CD1c-positive myeloid dendritic cell (primary cell): ENCODE results near the gene RANBP10.
"Not testable (repeated sequence)": the region's sequence is repeated elsewhere in the genome, so short reads cannot be mapped to it uniquely, and the experiment has no call there.

Experiments
- DNase-seq: peaks from one replicate; pipeline ENCODE4 v3.0.0-alpha.2; 2016; ENCODE audit errors: extremely low spot score

The RANBP10 gene

DNA sequence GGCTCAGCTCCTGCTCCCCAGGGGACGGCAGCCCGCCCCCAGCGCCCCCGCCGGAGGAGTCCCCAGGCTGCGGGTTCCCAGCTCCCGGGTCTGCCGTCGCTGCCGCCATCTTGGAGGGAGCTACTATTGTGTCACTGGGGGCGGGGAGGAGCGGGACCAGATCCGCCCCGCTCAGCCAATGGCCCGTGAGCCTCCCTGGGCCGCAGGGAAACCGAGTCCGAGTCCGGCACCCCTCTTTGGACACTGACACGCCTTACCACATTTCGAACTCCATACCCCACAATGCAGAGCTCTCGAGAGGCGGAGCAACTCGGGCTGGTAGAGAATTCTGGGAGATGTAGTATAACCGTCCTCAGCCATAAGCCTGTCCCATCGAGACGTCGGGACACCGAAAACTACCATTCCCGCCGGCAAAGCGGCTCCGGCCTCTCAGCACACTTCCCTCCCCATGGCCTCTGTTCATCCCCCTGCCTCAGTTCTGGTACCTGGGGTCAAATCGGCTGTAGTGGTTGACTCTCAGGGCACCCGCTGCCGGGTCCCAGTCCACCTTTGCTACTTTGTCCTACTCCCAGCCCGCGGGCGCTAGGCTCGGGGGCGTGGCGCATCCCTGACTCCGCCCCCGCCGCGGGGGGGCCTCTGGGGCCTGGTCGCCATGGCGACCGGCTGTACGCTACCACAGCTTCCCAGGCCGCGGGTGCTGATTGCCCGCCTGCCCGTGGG is at the start of gene RANBP10, which contains the start of gene TSNAXIP1:
Gene RANBP10 (minus strand): TSS at position 133 of the 720 bp plus-strand sequence. CDS start 24 bp downstream, at position 109.
Gene TSNAXIP1 (plus strand): TSS at position 462 of the 720 bp plus-strand sequence. CDS start 261 bp downstream, outside the sequence.
- peak; percentile 99 for DNase-seq

DNA sequence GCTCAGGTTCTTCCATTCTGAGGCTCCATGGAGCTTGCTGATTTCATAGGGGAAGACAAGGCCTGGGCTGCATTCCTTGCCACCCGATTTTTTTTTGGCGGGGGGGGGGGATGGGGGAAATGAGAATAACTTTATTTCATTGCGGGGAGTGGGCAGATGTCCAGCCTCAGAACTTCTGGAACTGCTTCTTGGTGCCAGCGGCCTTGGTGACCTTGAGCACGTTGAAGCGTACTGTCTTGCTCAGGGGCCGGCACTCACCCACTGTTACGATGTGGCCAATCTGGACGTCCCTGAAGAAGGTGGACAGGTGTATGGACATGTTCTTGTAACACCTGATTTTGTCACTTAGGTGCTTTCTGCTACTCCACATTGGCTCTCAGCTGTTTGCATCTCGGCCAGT is 49.4 kb upstream of the RANBP10 start:
- no peak for DNase-seq

DNA sequence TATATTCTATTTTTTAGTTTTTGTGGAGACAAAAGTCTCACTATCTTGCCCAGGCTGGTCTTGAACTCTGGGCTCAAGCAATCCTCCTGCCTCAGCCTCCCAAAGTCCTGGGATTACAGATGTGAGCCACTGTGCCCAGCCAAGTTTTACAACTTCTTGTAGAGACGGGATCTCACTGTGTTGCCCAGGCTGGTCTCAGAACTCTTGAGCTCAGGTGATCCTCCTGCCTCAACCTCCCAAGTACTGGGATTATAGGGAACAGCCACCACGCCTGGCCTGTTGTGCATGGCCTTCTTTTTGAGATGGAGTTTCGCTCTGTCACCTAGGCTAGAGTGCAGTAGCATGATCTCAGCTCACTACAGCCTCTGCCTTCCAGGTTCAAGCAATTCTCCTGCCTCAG is 47.3 kb upstream of the RANBP10 start:
- DNase-seq = no peak

DNA sequence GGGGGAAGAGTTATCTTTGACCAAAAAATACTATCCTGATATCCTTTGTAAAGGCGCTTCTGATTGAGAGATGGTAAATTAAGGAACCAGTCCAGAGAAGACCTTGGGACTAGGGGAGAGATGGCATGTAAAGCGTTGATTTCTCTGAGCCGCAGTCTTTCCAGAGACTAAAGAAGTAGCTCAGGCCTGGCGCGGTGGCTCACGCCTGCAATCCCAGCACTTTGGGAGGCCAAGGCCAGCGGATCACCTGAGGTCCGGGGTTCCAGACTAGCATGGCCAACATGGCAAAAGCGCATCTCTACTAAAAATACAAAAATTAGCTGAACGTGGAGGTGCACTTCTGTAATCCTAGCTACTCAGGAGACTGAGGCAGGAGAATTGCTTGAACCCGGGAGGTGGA is 41.8 kb upstream of the RANBP10 start:
- no peak for DNase-seq

DNA sequence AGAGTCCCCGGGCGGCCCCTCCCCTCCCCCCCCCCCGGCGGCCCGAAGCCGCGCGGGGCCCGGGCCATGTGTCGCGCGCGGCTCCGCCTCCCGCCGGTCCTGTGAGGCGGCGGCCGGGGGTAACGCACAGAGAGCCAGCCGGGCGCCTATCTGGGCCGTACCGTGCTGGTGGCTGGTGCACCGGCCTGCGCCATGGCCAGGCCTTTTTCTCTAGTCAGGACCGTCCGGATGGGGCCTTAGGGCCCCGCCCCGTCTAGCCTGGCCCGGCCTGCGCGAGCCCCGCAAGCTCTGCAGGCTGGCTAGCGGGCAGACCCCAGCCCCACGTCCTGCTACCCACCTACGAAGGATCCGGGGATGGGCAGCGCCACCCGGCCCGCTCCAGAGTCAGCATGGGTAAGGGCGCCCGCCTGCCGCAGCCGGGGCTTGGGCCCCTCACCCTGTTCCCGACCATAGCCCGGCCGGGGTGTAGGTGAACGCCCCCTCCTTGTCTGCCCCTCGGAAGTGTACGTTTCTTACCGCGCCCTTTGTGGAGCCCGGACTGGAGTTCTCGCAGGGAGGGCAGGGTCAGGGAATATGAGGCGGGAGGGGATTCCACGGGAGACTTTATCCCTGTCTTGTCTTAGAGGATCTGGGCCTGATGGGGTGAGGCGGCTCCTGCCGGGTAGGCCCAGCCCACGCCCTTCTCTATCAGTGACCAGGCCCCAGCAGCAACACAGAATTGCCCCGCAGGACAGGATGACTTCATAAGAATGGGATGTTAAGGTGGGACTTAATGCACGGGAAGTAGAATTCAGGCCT is 40.9 kb upstream of the RANBP10 start, which contains the start of gene CENPT:
Gene CENPT (minus strand): TSS at position 630 of the 798 bp plus-strand sequence. CDS start 13,834 bp downstream, outside the sequence.
- peak; percentile 78 for DNase-seq

DNA sequence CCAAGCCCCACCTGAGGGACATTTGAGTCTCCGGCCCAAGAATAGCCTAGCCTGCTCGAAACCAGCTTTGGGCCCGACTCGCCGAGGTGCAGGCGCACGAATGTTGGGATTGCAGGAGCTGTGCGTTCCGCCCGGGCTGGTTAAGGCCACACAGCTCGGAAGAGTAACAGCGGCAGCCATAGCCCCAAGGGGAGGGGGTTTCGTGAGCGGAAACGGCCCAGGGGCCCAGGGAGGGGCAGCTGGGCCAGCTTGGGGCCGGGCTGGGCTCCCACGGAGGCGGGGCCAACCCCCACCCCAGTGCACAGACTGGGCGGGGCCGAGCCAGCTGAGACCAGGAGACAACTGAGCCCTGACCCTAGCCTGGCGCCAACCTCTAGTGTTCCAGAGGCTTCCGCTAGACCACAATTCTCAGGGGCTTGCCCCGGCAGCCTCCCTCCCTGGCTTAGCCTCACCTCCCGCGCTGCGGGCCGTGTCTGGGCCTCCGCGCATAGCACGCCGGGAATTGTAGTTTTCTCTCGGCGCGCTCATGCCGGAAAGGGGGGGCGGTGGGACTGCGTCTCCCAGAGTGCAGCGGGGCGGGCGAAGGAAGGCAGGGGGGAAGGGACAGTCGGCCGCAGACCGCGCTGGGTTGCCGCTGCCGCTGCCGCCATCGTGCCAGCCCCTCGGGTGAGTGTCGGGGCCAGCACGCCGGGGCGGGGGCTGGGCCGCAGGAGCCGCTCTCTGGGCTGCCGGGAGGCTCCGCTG is 40.1 kb upstream of the RANBP10 start, which contains the start of gene NUTF2:
Gene NUTF2 (plus strand): TSS at position 614 of the 744 bp plus-strand sequence. CDS start 18,198 bp downstream, outside the sequence.
- DNase-seq = peak; percentile 97

DNA sequence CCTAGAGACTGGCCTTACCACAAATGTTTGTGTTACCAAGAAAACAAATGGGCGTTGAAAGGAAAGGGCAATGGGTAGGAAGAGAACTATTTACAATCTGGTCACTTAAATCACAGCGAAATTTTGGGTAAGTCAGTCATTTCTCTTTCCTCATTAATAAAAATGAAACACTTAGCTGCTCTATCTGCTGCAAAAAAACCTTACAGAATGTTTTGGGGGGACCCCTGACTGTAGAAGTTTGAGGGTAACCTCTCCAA is 39.6 kb upstream of the RANBP10 start:
- DNase-seq = no peak

DNA sequence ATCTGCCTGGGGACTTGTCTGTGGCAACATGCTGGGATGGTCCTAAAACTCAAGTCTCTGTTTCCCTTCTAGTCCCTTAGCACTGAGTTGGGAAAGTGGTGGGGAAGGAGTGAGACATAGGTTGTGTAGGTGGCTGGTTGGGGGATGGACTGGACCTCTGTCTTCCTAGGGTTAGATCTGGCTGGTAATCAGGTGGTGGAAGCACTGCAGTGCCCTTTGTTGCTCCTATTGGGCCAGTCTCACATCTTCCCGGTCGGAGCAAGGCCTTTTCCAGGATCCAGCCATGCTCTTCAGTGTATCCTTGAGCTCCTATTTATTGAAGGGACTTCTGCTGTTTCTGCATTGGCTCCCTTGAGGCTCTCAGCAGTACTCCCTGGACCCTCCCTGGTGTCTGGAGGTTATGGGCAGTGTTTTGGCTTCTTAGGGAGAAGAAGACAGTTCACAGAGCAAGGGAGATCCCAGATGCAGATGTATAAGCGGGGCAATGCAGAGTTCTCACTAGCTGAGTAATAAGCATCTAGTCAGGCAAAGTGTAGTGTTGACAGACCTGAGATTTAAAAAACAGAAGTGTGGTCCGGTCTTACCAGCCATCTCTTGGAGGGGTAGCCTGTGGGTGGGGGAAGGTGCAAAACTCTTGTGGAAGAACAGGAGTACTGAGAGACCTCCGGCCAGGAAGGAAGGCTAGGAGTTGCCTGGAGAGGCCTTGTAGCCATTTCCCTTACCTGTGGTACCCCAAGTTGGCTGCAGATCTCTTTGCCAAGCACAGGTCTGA is 39.1 kb upstream of the RANBP10 start:
- peak; percentile 57 for DNase-seq

DNA sequence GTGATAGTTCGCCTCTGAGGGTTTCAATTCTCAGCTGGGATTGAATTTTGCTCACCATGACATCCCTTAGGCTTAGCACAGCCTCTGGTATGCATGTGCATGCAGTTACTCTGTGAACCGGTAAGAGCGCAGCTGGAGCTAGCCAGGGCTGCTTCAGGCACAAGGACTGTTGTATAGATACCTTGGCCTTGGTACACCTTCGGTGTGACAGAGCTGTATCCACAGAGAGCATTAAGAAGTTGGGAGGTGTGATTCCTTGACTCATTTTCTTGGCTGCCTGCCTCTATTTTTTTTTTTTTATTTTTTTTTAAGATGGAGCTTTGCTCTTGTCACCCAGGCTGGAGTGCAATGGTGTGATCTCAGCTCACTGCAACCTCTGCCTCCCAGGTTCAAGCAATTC is 38.1 kb upstream of the RANBP10 start:
- DNase-seq = no peak

DNA sequence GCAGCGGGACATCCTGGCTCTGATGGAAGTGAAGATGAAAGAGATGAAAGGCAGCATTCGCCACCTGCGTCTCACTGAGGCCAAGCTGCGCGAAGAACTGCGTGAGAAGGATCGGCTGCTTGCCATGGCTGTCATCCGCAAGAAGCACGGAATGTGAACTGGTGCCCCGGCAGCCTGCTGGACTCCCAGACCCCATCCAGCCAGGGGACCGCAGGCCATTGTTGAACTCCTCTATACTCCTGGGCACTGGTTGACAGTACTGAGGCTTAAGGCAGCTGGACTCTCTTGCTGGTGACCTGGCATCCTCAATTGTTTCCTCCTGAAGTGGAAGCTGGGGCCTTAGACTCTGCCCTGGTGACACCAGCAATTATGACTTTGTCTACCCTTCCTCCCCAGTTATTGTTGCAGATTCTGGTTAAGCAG is 37.0 kb upstream of the RANBP10 start:
- no peak for DNase-seq

DNA sequence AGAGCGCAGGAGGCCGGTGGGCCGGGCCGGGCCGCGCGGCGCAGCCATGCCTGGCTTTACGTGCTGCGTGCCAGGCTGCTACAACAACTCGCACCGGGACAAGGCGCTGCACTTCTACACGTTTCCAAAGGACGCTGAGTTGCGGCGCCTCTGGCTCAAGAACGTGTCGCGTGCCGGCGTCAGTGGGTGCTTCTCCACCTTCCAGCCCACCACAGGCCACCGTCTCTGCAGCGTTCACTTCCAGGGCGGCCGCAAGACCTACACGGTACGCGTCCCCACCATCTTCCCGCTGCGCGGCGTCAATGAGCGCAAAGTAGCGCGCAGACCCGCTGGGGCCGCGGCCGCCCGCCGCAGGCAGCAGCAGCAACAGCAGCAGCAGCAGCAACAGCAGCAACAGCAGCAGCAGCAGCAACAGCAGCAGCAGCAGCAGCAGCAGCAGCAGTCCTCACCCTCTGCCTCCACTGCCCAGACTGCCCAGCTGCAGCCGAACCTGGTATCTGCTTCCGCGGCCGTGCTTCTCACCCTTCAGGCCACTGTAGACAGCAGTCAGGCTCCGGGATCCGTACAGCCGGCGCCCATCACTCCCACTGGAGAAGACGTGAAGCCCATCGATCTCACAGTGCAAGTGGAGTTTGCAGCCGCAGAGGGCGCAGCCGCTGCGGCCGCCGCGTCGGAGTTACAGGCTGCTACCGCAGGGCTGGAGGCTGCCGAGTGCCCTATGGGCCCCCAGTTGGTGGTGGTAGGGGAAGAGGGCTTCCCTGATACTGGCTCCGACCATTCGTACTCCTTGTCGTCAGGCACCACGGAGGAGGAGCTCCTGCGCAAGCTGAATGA is 36.4 kb upstream of the RANBP10 start:
- peak; percentile 52 for DNase-seq

DNA sequence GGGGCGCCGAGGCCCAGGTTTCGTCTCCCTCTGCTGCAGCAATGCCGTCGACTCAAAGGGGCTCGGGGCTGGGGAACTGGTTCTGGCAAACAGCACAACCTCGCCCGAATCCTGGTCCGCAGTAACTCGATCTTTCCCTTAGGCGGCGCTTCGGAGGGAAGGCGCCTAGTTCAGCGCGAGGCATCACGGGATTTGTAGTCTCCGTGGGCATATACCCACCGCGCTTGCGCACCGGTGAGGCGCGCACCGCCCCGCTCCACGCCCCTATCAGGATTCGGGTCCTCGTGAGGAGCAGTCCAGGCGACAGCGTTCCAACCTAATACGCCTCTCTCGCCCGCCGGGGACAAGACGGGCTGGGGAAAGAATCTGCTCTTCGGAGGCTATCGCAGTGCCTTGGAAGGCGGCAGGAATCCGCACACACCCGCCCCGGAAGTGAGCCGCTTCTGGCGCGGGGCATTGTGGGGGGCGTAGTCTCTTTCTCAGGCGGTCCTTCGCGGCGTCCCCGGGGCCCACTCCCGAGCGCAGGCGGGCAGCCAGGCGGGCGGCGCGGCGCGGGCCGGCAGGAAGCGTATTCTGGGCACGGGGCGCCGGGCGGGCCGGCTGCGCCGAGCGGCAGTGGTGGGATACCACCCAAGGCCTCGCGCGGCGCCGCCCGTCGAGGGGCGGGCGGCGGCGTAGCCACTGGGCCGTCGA is 35.6 kb upstream of the RANBP10 start, which contains the start of gene THAP11:
Gene THAP11 (plus strand): TSS at position 505 of the 693 bp plus-strand sequence. CDS start 235 bp downstream, outside the sequence.
- DNase-seq = peak; percentile 98

DNA sequence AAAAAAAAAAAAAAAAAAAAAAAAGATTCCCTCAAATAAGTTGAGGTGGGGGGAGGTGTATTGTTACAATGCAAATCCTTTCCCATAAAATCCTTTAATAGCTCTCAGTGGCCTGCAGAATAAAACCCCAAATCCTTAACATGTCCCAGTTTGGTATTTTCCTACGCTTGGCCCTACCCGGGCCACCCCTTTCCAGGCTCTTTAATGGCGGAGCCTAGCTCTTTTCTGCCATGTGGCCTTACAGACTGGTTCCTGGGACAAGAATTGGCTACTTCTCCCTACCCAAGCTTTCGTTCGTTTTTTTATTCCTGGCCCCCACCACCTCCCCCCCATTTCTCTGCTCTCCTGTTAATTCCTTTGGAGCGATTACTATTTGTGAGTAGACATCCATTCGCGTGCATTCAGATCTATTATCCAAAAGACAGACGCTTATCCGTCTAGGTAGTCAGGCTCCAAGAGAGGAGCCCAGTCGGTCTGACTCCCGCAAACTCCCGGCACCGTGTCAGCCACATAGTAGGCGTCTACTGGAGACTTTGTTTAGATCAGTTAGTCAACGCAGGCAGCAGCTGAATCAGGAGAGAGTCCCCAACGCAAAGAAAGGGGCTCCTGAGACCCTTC is 34.9 kb upstream of the RANBP10 start:
- DNase-seq = no peak

DNA sequence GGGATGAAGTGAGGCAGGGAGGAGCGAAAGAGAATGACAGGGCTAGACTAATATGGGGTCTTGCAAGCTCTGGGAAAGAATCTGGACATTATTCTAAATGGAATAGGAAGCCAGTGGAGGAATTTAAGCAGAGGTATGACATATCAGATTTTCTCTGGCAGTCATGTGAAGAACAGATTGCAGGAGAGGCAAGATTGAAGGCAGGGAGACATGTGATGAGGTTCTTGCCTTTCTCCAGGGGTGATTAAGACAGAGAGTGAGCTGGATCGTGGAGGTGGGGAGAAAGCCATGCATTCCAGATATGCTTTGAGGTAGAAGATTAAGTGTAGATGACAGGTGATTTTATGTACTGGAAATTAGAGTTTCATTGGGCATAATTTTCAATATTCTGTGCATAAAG is 31.5 kb upstream of the RANBP10 start:
- DNase-seq = no peak

DNA sequence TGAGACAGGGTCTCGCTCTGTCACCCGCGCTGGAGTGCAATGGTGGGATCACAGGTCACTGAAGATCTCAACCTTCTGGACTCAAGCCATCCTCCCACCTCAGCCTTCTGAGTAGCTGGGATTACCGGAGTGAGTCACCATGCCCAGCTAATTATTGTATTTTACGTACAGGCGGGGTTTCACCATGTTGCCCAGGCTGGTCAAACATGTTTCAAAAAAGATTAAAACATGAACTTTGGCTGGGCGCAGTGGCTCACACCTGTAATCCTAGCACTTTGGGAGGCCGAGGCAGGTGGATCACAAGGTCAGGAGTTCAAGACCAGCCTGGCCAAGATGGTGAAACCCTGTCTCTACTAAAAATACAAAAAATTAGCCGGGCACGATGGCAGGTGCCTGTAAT is 30.8 kb upstream of the RANBP10 start:
- DNase-seq = not testable (repeated sequence)

DNA sequence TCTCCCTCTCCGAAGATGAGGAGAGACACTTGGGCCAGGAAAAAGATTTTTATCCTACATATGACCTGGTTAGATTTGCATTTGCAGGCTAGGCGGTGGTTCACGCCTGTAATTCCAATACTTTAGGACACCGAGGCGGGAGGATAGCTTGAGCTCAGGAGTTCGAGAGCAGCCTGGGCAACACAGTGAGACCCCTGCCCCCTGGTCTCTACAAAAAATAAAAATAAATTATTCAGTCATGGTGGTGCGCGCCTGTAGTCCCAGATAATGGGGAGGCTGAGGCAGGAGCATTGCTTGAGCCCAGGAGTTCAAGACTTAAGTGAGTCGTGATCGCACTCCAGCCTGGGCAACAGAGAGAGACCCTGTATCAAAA is 27.9 kb upstream of the RANBP10 start:
- no peak for DNase-seq

DNA sequence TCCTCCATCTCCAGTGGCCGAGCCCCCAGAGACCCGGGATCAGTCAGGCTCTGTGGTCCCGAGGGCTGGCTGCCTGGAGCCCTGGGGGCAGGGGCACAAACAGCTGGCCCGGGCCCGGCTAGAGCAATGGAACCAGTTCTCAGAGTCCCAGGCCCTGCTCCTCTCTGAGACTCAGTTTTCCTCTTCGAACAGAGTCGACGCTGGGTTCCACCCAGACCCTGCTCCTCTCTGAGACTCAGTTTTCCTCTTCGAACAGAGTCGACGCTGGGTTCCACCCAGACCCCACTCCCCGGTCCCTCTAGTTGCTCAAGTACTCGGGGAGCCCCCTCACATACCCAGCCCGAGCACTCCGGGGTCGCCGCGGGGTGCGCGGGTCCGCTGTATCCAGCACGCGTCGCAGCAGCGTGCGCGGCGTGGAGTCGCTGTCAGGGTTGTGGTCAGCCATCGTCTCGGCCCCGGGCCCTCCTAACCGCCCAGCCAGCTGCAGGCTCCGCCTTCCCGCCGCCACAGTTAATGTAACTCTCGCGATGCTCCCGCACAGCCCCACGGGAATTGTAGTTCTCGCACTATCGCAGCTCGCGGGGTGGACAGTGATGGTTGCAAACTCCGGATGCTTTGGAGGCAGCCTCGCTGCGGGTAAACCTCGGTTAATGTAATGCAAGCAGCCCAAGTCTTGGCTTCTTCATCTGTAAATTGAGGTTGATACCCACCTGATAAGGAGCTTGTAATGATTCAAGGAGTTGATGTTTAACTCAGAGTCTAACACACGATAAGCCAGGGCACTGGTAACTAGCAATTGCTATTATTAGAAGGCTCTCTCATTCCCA is 27.3 kb upstream of the RANBP10 start:
- DNase-seq = peak; percentile 97

DNA sequence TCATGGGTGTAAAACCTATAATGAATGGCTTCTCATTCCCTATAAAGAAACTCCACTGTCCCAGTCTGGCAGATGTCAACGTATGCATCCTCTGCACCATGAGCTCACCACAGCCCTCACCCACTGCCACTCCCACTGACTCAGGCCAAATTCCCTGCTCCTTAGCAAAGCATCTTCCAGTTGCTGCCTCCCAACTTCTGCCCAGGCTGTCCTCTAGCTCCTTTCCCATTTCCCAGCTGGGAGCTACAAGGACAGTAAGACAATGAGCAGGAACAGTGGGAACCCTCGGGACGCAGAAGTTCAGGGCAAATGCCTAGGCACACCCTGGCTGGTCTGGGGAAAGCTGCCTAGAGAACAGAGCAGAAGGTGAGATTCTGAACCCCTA is 26.7 kb upstream of the RANBP10 start:
- peak; percentile 3 for DNase-seq

DNA sequence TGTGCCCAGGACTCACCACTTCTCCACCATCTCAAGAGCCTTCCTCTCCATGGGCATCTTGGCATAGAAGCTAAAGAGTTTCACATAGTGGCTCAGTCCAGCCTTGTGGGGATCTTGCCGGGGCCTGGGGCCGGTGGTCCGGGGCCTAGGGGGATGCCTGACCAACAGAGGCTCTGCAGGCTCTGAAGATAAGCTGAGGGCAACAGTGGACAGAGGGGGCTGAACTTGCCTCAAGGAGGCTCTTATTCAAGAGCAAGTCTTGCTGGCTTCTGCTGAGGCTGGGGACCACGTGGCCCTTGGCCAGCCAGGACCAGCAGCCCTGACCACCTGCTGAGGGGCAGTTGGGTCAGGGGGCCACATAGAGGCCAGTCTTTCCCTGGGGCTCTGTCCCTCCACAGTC is 22.3 kb upstream of the RANBP10 start:
- DNase-seq = no peak
